Body of pancreas (tissue), 4 donors: ENCODE data around the gene CKM. TPM values are rescaled to one million over a fixed set of nuclear protein-coding genes. Genes with fewer than 3 reads are reported as not detected.

Experiments used
- ATAC-seq: fragments of 150-250 bp; one replicate; pipeline ENCODE4 v1.9.1; 2016
- DNase-seq, 4 donors: peaks; one replicate each; pipeline ENCODE4 v3.0.0-alpha.2; 2019
- H3K27ac ChIP-seq, 4 donors: fragments of 200-600 bp; sonication (generic); 1 replicate in 3 of 4; 2 replicates in 1 of 4; pipeline versions ENCODE4 v1.5.1 to v1.6.1; 2016 to 2019; ENCODE audit warnings: mild to moderate bottlenecking in 1 of 4, mixed read lengths in 1 of 4, moderate library complexity in 1 of 4
- H3K27me3 ChIP-seq, 2 donors: fragments of 200-600 bp; sonication (generic); one replicate each; pipeline ENCODE4 v1.6.0; 2016; ENCODE audit warnings: mild to moderate bottlenecking in 1 of 2
- H3K36me3 ChIP-seq, 2 donors: fragments of 200-600 bp; sonication (generic); replicated peaks in 1 of 2; 2 replicates each; pipeline ENCODE4 v1.5.1; 2016; ENCODE audit warnings: low read depth in 2 of 2; ENCODE audit not compliant: insufficient read depth in 1 of 2
- H3K4me1 ChIP-seq: fragments of 200-600 bp; sonication (generic); one replicate; pipeline ENCODE4 v1.6.0; 2016
- H3K4me3 ChIP-seq, 2 donors: fragments of 200-600 bp; sonication (generic); 1 replicate in 1 of 2; 2 replicates in 1 of 2; pipeline ENCODE4 v1.5.1; 2016 to 2019
- H3K9me3 ChIP-seq, 3 donors: fragments of 200-600 bp; sonication (generic); 1 replicate in 2 of 3; 2 replicates in 1 of 3; pipeline ENCODE4 v1.5.1; 2016
- POLR2A ChIP-seq, 3 donors: fragments of 450-650 bp; IDR thresholded peaks; one replicate each; pipeline ENCODE4 v1.6.1; 2016; ENCODE audit warnings: antibody characterized with exemption in 3 of 3, mild to moderate bottlenecking in 2 of 3
- WGBS, 2 donors: methylation state at CpG; one replicate each; pipeline ENCODE4 v1.1.5; 2017; 5-methylcytosine and 5-hydroxymethylcytosine counted together
- intact Hi-C: fragments of 100-400 bp; cut with DNase I; formaldehyde crosslinking; loops from one replicate; pipeline ENCODE4 v1.15.1; 2023
- total RNA-seq, 2 donors: library from RNA; depleted of rRNA; stranded (reverse); fragments of >200 nt; gene quantifications; one replicate each; pipeline ENCODE4 v1.1.0, GENCODE V29; 2016
- TF ChIP-seq, protein P1 (sequence below), 7 experiments: fragments of 450-650 bp in 4 of 7; fragments of 200-600 bp in 3 of 7; sonication (generic) in 3 of 7; IDR thresholded peaks; one replicate each; pipeline ENCODE4 v1.5.1; 2016 to 2019; ENCODE audit warnings: antibody characterized with exemption in 7 of 7

The CKM gene
- total RNA-seq, 2 donors from 2014 or later = not detected

DNA sequence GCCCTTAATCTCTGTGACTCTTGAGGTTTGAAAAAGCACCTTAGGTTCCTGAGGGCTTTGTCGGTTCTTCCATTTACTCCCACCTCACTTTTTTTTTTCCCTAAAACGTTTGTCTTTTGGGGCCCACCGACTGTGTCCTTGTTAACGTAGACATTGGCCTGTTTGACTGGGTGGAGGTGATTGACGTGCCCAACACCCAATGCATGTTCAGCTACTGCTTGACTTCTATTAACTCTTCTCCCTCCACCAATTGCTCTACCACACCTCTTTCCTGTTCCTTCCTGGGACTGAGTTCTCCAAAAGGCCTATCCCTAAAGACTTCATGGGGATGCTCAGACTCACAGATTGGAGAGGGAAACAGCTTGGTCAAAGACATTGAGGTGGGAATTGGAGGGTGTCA, 17.3 kb downstream of the CKM start:
- no peak for ATAC-seq
- no peak for DNase-seq
- intact Hi-C loops = no loop called here
- Histone ChIP-seq H3K36me3 (no peaks in the 10 kb centered on the region), H3K4me1 (no peaks in the 10 kb centered on the region), H3K27me3 (no peaks in the 10 kb centered on the region), H3K27ac (no peak overlapping the region), H3K9me3 (no peaks in the 10 kb centered on the region), H3K4me3 (no peak overlapping the region)
- TF ChIP-seq POLR2A (IDR thresholded peaks at IDR 0.05) = no peak
- TF ChIP-seq, protein P1, sequence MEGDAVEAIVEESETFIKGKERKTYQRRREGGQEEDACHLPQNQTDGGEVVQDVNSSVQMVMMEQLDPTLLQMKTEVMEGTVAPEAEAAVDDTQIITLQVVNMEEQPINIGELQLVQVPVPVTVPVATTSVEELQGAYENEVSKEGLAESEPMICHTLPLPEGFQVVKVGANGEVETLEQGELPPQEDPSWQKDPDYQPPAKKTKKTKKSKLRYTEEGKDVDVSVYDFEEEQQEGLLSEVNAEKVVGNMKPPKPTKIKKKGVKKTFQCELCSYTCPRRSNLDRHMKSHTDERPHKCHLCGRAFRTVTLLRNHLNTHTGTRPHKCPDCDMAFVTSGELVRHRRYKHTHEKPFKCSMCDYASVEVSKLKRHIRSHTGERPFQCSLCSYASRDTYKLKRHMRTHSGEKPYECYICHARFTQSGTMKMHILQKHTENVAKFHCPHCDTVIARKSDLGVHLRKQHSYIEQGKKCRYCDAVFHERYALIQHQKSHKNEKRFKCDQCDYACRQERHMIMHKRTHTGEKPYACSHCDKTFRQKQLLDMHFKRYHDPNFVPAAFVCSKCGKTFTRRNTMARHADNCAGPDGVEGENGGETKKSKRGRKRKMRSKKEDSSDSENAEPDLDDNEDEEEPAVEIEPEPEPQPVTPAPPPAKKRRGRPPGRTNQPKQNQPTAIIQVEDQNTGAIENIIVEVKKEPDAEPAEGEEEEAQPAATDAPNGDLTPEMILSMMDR (IDR thresholded peaks at IDR 0.05) = no peak
- 11 to 17% methylated on average over 5 of the region's 5 CpGs for WGBS, 2 donors

DNA sequence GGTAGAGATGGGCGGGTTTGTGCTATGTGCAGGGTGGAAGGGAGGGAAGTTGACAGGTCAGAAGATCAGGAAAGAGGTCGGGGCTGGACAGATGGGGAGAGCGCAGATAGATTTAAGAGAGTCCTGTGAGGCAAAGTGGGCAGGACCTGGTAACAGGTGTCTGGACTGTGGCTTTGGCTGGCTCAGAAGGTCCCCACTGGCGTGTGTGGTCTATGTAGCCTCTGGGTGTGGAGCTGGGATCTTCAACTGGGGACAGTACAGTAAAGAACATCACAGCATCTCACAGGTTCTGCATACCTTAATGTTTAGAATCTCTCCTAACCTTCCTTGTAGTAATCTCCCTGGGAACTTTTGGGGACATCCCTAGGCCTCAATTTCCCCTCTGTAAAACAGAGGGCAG, 17.7 kb downstream of the CKM start:
- H3K4me3 ChIP-seq = no peak overlapping the region
- no peak overlapping the region for H3K27ac ChIP-seq
- H3K27me3 ChIP-seq = no peaks in the 10 kb centered on the region
- H3K36me3 ChIP-seq = no peaks in the 10 kb centered on the region
- TF ChIP-seq, protein P1 (IDR thresholded peaks at IDR 0.05) = no peak
- H3K4me1 ChIP-seq = no peaks in the 10 kb centered on the region
- WGBS, 2 donors = 58 to 63% methylated on average over 4 of the region's 4 CpGs
- ATAC-seq (no peak), DNase-seq (no peak)
- H3K9me3 ChIP-seq = no peaks in the 10 kb centered on the region
- intact Hi-C loops = no loop called here

DNA sequence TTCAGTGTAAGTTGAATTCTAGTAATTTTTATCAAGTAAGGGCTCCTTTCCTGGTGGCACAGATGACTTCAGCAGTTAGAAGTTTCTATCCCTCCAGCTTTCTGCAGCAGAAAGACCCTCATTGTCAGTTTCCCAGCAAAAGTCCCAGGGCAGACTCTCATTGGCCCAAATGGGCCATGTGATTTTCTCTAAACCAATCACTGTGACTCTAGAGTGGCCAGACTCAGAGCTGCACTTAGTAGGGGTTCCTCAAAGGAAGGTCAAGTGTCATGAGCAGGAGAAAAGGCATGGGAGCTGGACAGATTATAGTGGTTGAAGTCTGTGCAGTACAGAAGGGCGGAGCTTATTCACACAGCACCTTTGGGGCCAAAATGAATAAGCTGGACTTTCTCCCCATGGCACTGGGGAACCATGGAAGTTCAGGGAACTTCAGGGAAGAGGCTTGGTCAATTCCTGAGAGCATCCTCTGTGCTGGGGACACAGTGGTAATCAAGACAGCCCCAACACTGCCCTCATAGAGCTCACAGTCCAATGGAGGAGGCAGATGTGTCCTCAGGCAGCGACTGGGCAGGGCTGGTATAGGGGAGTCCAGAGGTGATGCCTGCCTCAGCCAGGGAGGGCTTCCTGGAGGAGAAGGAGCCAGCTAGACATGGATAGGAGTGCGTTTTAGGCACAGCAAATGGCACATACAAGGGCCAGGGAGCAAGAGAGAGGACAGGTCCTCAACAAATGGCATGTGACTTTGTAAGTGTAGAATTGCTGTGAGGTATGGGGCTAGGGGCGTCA, 18.3 kb downstream of the CKM start:
- Histone ChIP-seq H3K9me3 (no peaks in the 10 kb centered on the region), H3K27me3 (no peaks in the 10 kb centered on the region), H3K4me3 (no peak overlapping the region), H3K36me3 (no peaks in the 10 kb centered on the region), H3K4me1 (no peaks in the 10 kb centered on the region), H3K27ac (no peak overlapping the region)
- 61 to 66% methylated on average over 4 of the region's 4 CpGs for WGBS, 2 donors
- no peak for TF ChIP-seq POLR2A (IDR thresholded peaks at IDR 0.05)
- TF ChIP-seq, protein P1 (IDR thresholded peaks at IDR 0.05) = no peak
- DNase-seq = no peak
- no peak for ATAC-seq
- intact Hi-C loops = no loop called here

DNA sequence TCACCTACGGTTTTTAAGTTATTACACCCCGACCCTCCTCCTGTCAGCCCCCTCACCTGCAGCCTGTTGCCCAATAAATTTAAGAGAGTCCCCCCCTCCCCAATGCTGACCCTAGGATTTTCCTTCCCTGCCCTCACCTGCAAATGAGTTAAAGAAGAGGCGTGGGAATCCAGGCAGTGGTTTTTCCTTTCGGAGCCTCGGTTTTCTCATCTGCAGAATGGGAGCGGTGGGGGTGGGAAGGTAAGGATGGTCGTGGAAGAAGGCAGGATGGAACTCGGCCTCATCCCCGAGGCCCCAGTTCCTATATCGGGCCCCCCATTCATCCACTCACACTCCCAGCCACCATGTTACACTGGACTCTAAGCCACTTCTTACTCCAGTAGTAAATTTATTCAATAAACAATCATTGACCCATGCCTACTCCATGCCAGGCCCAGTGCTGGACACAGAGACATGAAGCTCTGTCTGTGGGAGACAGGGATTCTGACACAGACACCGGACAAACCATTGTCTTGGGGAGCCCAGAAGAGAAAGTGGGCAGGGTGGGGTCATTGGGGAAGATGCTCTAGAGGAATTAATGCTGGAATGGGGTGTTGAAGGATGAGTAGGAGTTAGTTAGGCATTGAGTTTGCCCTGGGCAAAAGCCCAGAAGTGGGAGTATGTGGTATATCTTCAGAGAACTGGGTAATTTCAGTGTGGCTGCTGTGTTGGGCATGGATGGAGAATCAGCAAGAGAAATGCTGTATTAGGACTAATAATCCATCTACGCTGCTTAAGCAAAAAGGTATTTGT, 19.2 kb downstream of the CKM start:
- ATAC-seq (no peak), DNase-seq (no peak)
- no peaks in the 10 kb centered on the region for H3K4me1 ChIP-seq
- 90 to 91% methylated on average over 12 of the region's 12 CpGs for WGBS, 2 donors
- H3K36me3 ChIP-seq = no peaks in the 10 kb centered on the region
- no peak overlapping the region for H3K27ac ChIP-seq
- TF ChIP-seq, protein P1 (IDR thresholded peaks at IDR 0.05) = no peak
- H3K9me3 ChIP-seq = no peaks in the 10 kb centered on the region
- no peak overlapping the region for H3K4me3 ChIP-seq
- intact Hi-C loops = no loop called here
- H3K27me3 ChIP-seq = no peaks in the 10 kb centered on the region
